NCI-H1417 (cell line): ENCODE measurements around the gene SLC25A51.
A peak's percentile ranks its signal among the peaks of the same experiment; 100 is the strongest.
"Not testable (repeated sequence)": the region's sequence is repeated elsewhere in the genome, so short reads cannot be mapped to it uniquely, and the experiment has no call there.

ENCODE experiments used
- DNase-seq, 3 experiments: peaks; one replicate each; lab custom pipeline; 2025; lab: John Stamatoyannopoulos, UW

SLC25A51 gene

DNA sequence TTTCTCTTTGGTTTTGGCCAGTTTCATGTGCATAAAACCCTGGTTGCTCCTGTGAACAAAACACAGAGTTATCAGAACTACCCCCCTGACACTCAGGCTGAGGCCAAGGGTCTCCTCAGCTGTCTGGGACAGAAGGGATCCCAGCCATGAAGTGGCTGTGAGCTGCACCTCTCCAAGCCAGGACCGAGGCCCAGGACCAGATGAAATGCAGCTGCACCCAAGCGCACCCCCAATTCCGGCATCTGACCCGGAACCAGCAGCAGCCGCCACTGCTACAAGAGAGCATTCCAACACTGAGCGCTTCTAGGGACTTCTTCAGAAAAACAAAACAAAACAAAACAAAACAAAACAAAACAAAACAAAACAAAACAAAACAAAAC, 16.0 kb upstream of the SLC25A51 start:
- no peak for DNase-seq

DNA sequence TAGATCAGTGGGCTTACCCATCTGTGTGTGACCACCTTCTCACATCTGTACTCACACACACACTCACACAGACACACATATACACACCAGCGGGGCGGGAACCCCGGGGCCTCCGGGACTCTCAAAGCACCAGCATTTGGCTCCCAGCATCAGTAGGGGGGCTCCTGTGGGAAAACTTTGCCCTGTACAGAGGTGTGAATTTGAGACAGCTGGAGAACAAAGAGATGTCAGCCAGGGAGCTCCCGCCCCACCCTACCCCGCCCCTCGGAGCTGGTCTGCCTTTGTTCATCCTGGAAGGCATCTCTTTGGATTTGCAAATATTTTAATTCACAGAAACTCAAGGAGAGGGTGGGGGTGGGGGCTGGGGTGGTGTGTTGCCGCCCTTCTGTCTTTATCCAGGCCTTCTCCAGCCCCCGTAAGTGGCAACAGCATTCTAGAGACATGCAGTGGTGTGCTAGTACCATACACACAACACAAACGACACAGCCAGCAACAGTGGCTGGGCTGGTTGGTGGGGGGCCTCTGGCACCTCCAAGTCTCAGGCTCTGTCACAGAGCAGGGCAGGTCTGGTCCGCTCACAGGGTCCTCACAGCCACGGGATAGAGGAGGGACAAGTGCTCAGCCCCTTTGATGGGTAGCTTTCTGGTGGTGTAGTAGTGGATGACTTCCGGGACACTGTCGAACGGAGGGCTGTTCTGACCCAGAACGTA, 15.5 kb upstream of the SLC25A51 start:
- no peak for DNase-seq

DNA sequence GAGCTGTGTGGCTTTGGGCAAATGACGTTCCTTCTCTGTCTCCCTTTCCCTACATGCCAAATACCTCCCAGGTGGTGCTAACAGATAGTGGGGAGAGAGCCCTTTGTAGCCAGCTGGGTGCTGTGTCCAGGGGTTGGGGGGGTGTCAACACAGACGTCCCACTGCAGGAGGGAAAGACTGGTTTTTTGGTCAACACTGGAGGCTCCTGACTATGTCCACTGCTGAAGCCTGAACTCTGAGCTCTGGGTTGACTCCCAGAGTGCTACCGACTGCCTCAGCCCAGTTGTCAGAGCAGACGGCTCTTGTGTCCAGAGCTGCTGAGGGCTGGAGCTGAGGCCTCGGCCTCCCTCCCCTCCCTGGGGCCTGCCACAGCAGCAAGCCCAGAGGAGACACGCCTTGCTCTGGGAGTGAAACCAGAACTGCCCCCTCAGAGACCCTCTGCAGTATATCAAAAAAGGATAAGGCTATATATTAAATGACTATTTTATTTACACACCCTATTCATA, 14.8 kb upstream of the SLC25A51 start:
- DNase-seq, result no peak

DNA sequence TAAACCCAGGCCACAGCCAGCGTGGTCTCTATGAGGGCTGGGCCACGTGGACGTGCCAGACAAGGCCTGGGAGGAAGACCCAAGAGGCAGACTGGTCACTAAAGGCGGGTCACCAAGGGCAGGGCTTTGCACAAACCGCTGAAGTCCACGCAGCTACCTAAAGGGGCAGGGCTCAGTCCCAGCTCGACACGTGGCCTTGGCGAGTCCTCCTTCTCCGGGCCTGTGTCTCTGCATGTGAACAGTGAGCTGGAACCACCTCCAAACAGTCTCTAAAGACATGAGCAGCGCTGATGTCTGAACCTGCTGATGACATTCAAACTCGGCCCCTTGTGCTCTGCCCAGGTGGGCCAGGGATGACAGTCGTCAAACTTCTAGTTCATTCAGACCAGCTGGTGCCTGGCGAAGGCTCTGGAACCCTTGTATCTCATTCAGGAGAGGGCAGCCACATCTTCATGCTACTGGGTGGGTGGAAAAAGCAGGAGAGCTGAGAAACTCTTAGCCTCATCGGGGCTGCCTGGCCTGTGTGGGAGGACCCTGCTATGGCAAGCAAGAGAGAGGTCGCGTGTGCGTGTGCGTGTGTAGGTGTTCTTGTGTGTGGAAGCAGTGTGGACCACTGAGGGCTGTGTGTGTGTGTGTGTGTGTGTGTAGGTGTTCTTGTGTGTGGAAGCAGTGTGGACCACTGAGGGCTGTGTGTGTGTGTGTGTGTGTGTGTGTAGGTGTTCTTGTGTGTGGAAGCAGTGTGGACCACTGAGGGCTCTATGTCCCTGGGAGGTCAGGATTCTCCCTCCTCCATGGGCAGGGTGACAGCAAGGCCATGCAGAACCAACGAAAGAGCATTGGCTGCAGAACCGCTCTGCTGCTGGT, 14.1 kb upstream of the SLC25A51 start:
- DNase-seq, result no peak

DNA sequence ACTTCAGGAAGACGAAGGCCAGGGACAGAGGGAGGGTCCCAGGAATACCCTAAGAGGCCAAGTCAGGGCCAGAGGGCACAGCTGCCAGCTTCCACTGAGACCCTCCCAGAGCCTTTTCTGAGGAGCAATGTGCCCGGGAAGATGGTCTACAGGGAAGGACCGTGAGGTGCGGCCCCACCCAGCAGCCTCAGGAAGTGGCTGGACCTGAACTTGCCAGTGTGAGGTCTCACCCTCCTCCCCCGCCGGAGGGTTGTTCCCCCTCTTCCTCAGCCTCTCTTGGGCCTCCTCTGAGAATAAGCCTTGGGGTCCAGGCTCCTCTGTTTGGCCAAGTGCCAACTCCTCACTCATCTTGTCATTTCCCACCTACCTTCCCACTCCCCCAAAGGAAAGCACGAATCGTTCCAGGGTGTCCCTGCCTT, 13.4 kb upstream of the SLC25A51 start:
- no peak for DNase-seq

DNA sequence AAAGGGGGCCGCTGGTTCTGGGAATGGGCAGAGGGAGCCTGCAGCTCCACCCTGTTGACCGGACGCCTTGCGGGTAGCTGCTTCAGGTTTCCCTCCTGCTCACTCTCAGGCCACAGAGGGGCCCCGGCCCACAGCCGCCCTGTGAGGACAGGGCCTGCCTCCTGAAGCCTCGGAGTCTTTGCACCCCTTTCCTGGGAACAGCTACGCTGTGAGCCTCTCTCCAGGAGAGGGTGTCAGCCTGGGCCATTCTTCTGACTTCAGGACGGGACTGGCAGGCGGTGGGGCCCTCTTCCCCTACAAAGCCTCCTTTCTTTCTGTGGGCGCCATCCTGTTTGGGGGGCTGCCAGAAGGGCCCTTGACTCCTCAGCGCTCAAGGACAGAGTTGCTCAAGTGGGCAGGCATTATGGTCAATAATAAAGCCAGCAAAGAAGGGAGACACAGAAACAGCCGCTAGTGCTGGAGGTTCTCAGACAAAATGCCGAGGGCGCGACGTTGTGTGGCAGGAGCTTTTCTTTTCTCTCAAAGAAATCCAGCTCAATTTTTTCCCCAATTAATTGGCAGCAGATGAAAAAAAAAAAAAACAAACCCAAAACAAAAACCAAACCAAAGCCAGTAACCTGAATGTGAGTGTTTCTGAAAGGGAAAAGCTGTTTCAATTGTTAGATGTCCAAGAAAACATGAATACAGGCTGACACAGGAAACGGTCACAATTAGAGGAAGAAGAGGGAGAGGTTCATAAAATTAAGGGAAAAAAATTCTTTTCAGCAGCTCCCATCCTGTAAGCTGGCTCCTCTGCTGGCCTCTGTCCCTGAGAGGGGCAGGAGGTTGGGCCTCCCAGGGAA, 12.8 kb upstream of the SLC25A51 start:
- no peak for DNase-seq

DNA sequence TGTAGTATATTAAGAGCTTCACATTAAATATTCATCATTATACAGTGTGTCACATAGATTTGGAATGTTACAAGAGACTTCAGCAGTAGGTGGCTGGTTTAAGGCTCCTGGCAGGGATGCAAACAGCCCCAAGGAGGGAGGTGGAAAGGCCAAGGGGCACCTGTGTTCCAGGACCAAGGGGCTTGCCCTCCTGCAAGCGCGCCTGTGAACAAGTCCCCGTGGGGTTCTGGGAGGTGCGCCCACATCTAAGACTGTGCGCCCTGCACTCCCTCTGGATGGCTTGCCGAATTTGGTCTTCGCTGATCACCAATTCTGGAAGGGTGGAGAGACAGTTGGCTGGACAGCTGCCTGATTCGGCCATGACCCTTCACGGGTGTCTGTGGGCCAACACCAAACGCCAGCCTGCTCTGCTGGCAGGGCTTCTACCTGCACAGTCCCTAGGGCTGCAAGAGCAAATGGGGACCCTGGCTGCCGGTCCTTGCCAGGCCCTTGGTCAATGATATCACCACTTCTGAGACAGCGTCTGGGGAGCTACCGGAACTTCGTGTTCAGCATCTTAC, 12.1 kb upstream of the SLC25A51 start:
- DNase-seq, result no peak

DNA sequence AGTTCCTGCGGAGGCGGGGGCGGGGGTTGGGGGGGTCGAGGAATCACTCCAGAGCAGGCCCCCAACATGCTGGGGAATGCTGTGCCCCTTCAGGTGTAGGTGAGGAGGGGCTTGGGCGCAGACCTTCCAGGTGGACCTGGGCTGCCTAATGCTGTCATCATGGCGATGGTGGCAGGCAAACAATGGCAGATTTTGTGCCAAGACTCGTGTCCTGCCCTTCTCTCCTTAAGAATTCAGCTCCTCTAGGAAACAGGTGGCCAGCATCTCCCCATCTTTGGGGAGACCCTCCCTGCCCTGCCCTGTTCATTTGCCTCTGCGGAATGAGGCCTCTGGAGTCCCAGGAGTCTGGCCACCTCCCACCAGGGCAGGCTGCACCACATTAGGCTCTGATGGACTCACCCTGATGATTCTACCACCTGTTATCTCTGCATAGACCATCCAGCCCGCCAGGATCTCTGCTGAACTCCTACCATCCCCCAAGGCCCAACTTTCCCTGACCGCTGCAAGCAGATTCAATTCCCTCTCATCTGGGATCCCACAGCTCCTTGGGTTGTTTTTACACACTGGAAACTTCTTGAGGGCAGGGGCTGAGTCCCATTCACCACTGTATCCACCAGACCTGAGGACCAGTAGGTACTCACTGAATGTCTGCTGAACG, 10.9 kb upstream of the SLC25A51 start:
- no peak for DNase-seq

DNA sequence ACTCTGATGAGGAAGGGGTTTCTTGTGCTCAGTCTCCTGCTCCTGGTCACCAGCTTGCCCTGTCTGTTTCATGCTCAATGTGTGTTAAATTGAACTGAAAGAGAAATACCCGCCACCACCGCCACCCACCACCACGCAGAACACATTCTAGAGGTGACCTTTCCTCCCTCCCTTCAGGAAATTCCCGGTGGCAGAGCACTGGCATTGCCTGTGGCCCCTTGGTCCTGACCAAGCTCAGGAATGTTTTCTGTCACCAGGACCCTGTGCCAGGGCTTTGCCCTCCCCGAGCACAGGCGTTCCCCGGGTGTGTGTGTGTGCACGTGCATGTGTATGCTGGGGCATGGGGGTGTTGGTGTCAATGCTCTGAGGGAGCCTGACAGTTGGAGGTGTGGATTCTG, 10.2 kb upstream of the SLC25A51 start:
- no peak for DNase-seq

DNA sequence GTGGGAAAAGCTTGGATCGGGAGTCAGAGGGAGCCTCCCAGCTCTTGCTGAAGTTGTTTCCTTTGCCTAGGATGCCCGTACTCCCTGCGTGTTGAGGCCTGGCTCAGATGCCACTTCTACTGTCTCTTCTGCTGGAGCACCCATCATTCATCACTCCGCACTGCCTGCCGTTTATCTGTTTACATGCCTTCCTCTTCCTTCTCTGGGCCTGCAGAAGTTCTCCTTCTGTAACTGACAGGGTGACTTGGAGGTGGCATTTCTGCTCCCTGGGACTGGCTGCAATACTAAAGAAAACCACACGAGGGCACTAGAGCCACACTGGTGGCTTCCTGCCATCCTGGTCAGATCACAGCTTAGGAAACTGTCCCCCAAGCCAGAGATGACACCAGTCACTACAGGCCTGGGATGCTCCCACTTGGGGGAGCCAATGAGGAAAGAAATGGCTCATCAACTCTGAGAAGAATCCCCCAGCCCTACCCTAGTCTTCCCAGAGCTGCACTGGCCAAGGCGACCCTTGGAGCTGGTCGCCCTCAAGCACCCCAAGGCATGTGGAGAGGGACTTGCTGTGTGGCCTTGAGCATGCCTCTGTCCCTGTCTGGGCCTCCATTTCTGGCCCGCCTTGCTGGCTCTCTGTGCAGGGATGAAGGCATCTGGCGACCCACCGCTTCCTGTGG, 9.7 kb upstream of the SLC25A51 start:
- DNase-seq, result peak; percentile 56 to 85 (median 71)

DNA sequence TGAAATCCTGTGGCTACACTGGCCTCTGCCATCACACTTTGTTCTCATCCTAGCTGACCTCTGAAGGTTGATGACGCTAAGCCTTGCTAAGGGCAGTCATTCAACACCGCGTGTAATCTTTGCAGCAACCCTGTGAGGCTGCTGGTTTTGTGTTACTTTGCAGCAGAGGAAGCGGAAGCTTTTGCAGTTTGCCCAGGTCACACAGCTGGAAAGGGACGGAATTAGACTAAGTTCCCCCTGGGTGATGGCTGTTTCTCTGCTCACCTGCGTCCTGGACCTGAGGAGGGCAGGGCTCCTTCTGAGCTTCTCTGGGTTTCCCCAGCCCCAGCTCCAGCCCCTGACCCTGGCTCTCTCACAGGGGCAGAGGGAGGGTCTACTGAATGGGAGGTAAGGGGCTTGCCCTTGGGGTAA, 7.3 kb upstream of the SLC25A51 start:
- DNase-seq, result no peak

DNA sequence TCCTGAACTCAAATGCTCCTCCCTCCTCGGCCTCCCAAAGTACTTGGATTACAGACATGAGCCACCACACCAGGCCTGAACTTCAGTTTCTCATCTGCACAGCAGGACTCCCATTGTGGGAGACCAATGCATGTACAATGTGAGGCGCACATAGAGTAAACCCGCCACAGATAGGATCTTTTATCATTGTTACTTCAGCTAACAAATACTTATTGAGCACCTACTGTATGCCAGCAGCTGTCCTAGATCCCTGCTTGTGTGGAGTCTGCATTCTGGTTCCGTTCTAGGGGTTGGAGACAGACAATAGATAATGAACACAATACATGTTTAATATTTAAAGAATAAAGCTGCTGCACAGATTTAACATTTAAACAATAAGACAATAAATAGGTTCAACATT, 6.3 kb upstream of the SLC25A51 start:
- DNase-seq, result no peak

DNA sequence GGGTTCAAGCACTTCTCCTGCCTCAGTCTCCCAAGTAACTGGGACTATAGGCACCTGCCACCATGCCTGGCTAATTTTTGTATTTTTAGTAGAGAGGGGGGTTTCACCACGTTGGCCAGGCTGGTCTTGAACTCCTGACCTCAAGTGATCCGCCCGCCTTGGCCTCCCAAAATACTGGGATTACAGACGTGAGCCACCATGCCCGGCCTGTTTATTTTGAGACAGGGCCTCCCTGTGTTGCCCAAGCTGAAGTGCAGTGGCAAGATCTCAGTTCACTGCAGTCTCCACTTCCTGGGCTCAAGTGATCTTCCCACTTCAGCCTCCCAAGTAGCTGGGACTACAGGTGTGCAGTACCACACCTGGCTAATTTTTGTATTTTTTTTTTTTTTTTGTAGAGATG, 5.9 kb upstream of the SLC25A51 start:
- DNase-seq, result not testable (repeated sequence)

DNA sequence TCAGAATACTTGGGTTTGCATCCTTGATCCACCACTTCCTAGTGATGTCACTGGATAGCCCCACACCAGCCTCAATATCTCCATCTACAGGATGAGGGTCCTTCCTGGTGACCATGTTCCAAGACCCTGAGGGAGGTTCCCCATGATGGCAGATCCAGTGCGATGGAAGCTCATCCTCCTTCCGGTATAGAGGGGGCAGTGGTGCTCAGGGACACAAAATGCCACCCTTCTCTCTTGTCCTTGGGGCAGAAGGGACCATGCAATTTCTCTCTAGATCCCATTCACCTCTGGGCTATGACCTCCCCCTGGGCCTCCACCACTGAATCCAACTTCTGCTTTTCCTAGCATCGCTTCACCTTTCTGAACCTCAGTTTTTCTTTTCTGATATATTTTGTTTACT, 5.4 kb upstream of the SLC25A51 start:
- DNase-seq, result no peak

DNA sequence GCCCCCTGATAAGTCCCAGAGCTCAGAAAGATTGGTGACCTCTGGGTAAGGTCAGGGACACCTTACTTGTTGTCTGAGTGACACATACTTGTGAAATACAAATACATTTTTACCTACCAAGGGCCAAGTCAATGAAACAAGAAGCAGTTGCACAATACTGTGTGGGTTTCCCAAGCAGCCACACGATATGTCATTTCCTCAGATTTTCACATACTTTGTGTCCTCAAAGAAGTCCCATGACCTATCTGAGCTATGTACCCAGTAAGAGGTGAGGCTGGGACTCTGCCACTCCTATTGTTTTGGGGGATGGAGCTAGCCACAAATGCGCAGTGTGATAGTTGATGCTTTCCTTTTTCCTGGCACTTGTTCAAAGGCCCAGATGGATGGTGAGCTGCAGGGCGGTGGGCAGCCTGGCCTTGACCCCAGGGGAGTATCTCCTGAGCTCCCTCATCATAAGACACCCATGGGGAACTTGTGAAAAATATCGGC, 4.8 kb upstream of the SLC25A51 start:
- no peak for DNase-seq

DNA sequence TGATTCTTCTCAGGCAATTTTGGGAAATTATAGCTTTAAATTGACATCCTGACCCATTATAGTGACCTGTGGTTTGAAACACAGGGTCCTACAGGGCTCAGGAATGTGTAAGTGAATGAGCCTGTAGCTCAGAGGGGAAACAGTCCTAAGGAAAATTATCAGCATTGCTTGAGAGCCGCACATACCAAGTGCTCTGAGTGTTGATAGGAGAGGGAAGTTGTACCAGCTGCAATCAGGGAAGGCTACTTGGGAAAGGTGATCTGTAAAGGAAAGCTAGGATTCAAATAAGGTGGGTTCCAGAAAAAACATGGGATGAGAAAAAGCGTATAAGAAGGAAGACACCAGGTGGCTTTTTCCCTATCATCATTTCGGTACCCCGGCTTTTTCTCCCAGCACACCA, 4.4 kb upstream of the SLC25A51 start:
- no peak for DNase-seq

DNA sequence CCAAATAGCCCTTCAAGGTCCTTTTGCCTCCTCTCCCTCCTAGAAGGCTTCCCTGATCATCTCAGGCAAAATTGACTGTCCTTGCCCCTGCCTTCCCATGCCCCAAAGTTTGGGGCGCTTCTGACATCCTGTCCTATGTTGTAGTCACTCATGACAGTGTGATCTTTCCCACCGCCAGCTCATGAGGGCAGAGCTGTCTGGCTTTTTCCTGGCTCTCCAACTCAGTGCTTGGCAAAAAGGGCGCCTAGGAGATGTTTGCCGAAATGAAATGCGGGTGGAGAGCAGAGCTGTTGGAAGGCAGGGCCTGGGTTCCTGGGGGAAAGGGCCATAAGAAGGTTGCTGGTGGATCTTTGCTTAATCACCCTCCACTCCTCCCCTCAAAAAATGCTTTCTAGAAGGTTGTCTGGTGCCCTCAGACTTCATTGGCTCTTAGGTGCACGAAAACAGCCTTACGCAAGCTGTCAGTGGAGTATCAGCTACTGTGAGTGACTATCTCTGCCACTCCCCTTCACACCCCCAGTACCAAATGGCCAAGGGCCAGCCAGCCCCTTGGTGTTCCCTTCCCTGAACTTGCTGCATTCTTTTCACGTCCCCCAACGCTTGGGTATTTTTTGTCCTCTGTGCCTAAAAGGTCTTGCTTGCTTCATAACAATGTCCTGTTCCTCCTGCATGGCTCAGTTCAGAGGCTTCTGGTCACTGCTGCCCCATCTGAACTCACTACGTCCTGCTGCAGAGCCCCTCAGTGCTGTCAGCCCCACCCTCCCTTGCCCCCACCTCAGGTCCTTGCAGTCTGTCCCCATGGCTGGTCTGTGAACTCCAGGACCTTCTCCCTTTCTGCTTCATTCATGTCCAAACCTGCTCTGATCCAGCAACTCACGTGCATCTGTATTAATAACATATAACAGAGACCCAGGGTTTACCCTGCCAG, 2.6 kb upstream of the SLC25A51 start:
- DNase-seq, result no peak

DNA sequence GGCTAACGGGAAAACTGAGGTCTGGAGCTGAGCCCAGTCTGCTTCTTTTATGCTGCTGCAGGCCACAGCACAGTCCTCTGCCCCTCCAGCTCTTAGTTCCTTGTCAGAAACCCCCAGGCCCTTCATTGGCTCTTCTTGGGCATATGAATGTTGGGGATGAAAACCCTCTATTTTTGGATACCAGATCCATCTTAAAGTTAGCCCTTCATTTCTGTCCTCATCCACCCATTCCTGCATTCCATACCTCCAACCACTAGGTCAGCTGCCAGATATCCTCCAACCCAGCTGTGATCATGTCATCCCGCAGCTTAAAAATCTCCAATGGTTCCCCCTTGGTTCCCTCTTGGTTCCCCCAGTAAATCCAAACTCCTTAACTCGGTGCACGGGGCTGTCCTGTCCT, 1.8 kb upstream of the SLC25A51 start:
- DNase-seq, result no peak

DNA sequence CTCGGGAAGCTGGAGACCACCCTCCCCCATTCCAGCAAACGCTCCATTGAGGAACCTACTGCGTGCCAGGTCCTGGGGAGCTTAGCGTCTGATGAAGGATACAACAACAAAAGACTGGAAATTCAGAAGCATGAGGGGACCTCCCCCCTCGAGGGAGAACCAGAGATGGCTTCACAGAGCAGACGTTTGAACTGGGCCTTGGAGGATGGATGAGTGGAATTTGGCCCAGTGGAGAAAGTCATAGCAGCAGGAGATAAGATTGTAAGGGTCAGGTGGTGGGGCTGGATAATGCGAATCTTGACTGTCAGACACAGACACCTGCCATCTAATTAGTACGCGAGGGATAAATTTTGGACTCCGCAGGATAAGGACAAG, 1.2 kb upstream of the SLC25A51 start:
- peak in 2 of 3 experiments; percentile 11 to 52 for DNase-seq
